Smooth muscle cell (in vitro differentiated cells): ENCODE measurements around the gene PIGO. TPM values are rescaled to one million over a fixed set of nuclear protein-coding genes. Genes with fewer than 3 reads are reported as not detected.

Experiments
- DNase-seq: peaks from one replicate; lab custom pipeline; 2025; ENCODE audit not compliant: unreplicated experiment; lab: John Stamatoyannopoulos, UW
- H2AFZ ChIP-seq: fragments of 200-600 bp; sonication (generic); 2 replicates; pipeline ENCODE4 v1.6.0; 2016; ENCODE audit warnings: antibody characterized with exemption, low read depth, mild to moderate bottlenecking
- H3F3A ChIP-seq: fragments of 200-600 bp; sonication (generic); 2 replicates; pipeline ENCODE4 v1.6.0; 2017; ENCODE audit warnings: antibody characterized with exemption, low read depth
- H3K27ac ChIP-seq: fragments of 200-600 bp; sonication (generic); 2 replicates; pipeline ENCODE4 v1.5.1; 2016; ENCODE audit warnings: low read depth, mild to moderate bottlenecking
- H3K27me3 ChIP-seq: fragments of 200-600 bp; sonication (generic); 2 replicates; pipeline ENCODE4 v1.6.1; 2016; ENCODE audit warnings: low read depth, mild to moderate bottlenecking
- H3K36me3 ChIP-seq: fragments of 200-600 bp; sonication (generic); 2 replicates; pipeline ENCODE4 v1.5.1; 2016; ENCODE audit warnings: low read depth
- H3K4me1 ChIP-seq: fragments of 200-600 bp; sonication (generic); 2 replicates; pipeline ENCODE4 v1.5.1; 2016; ENCODE audit warnings: low read depth
- H3K4me2 ChIP-seq: fragments of 200-600 bp; sonication (generic); 2 replicates; pipeline ENCODE4 v1.6.0; 2016; ENCODE audit warnings: mild to moderate bottlenecking
- H3K4me3 ChIP-seq: fragments of 200-600 bp; sonication (generic); 2 replicates; pipeline ENCODE4 v1.5.1; 2016; ENCODE audit warnings: mild to moderate bottlenecking
- H3K79me2 ChIP-seq: fragments of 200-600 bp; sonication (generic); 2 replicates; pipeline ENCODE4 v1.6.0; 2016; ENCODE audit warnings: low read depth, mild to moderate bottlenecking
- H3K9ac ChIP-seq: fragments of 200-600 bp; sonication (generic); 2 replicates; pipeline ENCODE4 v1.6.0; 2016; ENCODE audit warnings: low read depth
- H3K9me3 ChIP-seq: fragments of 200-600 bp; sonication (generic); replicated peaks from 2 replicates; pipeline ENCODE4 v1.5.1; 2016; ENCODE audit warnings: low read depth
- H4K20me1 ChIP-seq: fragments of 200-600 bp; sonication (generic); 2 replicates; pipeline ENCODE4 v1.6.0; 2016; ENCODE audit warnings: low read depth
- CTCF ChIP-seq: fragments of 200-600 bp; sonication (generic); IDR thresholded peaks from 2 replicates; pipeline ENCODE4 v1.5.1; 2017; ENCODE audit warnings: borderline replicate concordance, mild to moderate bottlenecking, antibody characterized with exemption; ENCODE audit not compliant: insufficient read depth, poor library complexity, severe bottlenecking
- WGBS: methylation state at CpG from one replicate; pipeline ENCODE4 v1.1.7; 2016; ENCODE audit warnings: low lambda C conversion rate; 5-methylcytosine and 5-hydroxymethylcytosine counted together
- polyA plus RNA-seq: library from polyadenylated mRNA; unstranded; fragments of >200 nt; fragmentation: Nextera tagmentation; extraction: Ambion mirVana; gene quantifications from 2 replicates; pipeline ENCODE4 v1.2.1, GENCODE V29; 2016
- small RNA-seq: library from RNA; depleted of rRNA; stranded (forward); fragments of <200 nt; gene quantifications from one replicate; pipeline ENCODE3, GENCODE V24; 2014
- total RNA-seq: library from RNA; depleted of rRNA; stranded (reverse); fragments of >200 nt; gene quantifications from 2 replicates; pipeline ENCODE4 v1.2.3, GENCODE V29; 2014

The PIGO gene
- total and polyA plus RNA-seq, 2 experiments from 2014 or later: 27.5 to 29.5 TPM

- H3K9ac ChIP-seq: no peak overlapping the region
- no peaks in the 10 kb centered on the region for H3K4me1 ChIP-seq
- no peaks in the 10 kb centered on the region for H3K79me2 ChIP-seq
- peaks cover 3% of the 10 kb centered on the region for H3K36me3 ChIP-seq
- peaks cover 3% of the 10 kb centered on the region for H3F3A ChIP-seq
- peaks cover 9% of the 10 kb centered on the region for H4K20me1 ChIP-seq
- no peak for TF ChIP-seq CTCF
- WGBS: 92% methylated on average over 6 of the region's 6 CpGs
- no peak overlapping the region for H2AFZ ChIP-seq
- H3K4me3 ChIP-seq: no peak overlapping the region
- DNase-seq: no peak
- no peaks in the 10 kb centered on the region for H3K27me3 ChIP-seq
- no peak overlapping the region for H3K4me2 ChIP-seq
- no peak overlapping the region for H3K27ac ChIP-seq
- no peaks in the 10 kb centered on the region for H3K9me3 ChIP-seq
These were observed 53.4 kb downstream of the PIGO start for GRCh38 chr9:35042891-35043545.

- no peak overlapping the region for H3K27ac ChIP-seq
- H3K79me2 ChIP-seq: no peaks in the 10 kb centered on the region
- H3K9ac ChIP-seq: no peak overlapping the region
- no peaks in the 10 kb centered on the region for H3K9me3 ChIP-seq
- H3K27me3 ChIP-seq: no peaks in the 10 kb centered on the region
- no peak overlapping the region for H3K4me3 ChIP-seq
- H3K36me3 ChIP-seq: no peaks in the 10 kb centered on the region
- no peak overlapping the region for H2AFZ ChIP-seq
- no peak overlapping the region for H3K4me2 ChIP-seq
- 100% methylated on average over 3 of the region's 3 CpGs for WGBS
- DNase-seq: no peak
- H4K20me1 ChIP-seq: peaks cover 9% of the 10 kb centered on the region
- H3F3A ChIP-seq: no peaks in the 10 kb centered on the region
- TF ChIP-seq CTCF: no peak
- H3K4me1 ChIP-seq: no peaks in the 10 kb centered on the region
These were observed 54.2 kb downstream of the PIGO start for GRCh38 chr9:35042081-35042604.

Small RNA genes within 50 kb of the gene (small RNA-seq; reads per million reads assigned to genes)
- gene RN7SL338P: 0.45 reads per million, percentile 15 among the genes with 10 or more reads in this experiment

Other genes with a start within 250 kb of the PIGO start
- 0.22 and 0.49 TPM in 2 replicates for gene PHF24, start 138.3 kb downstream of the PIGO start, total RNA-seq
- 0.07 and 0.90 TPM in 2 replicates for gene PHF24, start 138.3 kb downstream of the PIGO start, polyA plus RNA-seq
- gene DNAJB5, start 106.8 kb downstream of the PIGO start, total RNA-seq: 26.8 and 29.6 TPM in 2 replicates
- gene DNAJB5, start 106.8 kb downstream of the PIGO start, polyA plus RNA-seq: 28.4 and 30.5 TPM in 2 replicates
- gene VCP, start 24.0 kb downstream of the PIGO start, total RNA-seq: 207 and 234 TPM in 2 replicates
- gene VCP, start 24.0 kb downstream of the PIGO start, polyA plus RNA-seq: 302 and 314 TPM in 2 replicates
- gene FANCG, start 16.6 kb downstream of the PIGO start, total RNA-seq: 13.0 and 22.9 TPM in 2 replicates
- gene FANCG, start 16.6 kb downstream of the PIGO start, polyA plus RNA-seq: 19.0 and 21.9 TPM in 2 replicates
- 70.8 and 78.2 TPM in 2 replicates for gene STOML2, start 6.5 kb upstream of the PIGO start, total RNA-seq
- 125 and 130 TPM in 2 replicates for gene STOML2, start 6.5 kb upstream of the PIGO start, polyA plus RNA-seq
- 30.2 and 37.1 TPM in 2 replicates for gene ATOSB, start 19.3 kb upstream of the PIGO start, total RNA-seq
- 38.4 and 39.9 TPM in 2 replicates for gene ATOSB, start 19.3 kb upstream of the PIGO start, polyA plus RNA-seq
- 15.1 and 17.0 TPM in 2 replicates for gene UNC13B, start 65.4 kb upstream of the PIGO start, total RNA-seq
- gene UNC13B, start 65.4 kb upstream of the PIGO start, polyA plus RNA-seq: 9.2 TPM in 2 replicates